ENCODE results near the gene NRDC. TPM values are rescaled to one million over a fixed set of nuclear protein-coding genes. Genes with fewer than 3 reads are reported as not detected.
A peak's percentile ranks its signal among the peaks of the same experiment; 100 is the strongest.

NRDC gene
- total RNA-seq, 1 donor from 2014 or later = 122 TPM

DNA sequence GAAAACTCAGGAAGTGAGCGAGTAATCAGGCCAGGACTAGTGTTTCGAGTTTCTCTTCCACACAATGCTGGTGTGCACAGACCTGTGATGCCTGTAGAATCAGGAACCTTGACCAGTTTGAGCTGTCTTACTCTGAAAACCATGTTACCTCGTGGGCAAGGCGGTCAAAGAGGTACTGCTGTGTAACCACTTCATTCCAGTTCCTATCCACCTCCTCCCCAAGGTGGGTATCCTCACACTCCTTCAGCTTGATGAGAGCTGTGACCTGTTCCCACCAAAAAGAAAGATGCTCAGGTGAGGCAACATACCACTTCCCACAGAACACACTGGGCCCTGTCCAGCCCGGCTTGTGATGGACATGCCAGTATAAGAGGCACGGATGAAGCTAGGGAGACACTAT is 88.1 kb downstream of the NRDC start:
- H3K4me3 Mint-ChIP-seq (ENCODE audit: unreplicated experiment) = no peak overlapping the region
- peaks cover 10% of the 10 kb centered on the region for H3K4me1 Mint-ChIP-seq (ENCODE audit: low read depth)
- no peak for DNase-seq (ENCODE audit: low spot score)
- H3K36me3 Mint-ChIP-seq (ENCODE audit: low read depth) = peaks cover 69% of the 10 kb centered on the region
- peak overlapping the region; percentile 39 for H3K27ac Mint-ChIP-seq (ENCODE audit: unreplicated experiment)
- H3K9me3 Mint-ChIP-seq (ENCODE audit: low read depth) = no peaks in the 10 kb centered on the region
- no peaks in the 10 kb centered on the region for H3K27me3 Mint-ChIP-seq (ENCODE audit: low read depth)
- TF ChIP-seq, protein P1, sequence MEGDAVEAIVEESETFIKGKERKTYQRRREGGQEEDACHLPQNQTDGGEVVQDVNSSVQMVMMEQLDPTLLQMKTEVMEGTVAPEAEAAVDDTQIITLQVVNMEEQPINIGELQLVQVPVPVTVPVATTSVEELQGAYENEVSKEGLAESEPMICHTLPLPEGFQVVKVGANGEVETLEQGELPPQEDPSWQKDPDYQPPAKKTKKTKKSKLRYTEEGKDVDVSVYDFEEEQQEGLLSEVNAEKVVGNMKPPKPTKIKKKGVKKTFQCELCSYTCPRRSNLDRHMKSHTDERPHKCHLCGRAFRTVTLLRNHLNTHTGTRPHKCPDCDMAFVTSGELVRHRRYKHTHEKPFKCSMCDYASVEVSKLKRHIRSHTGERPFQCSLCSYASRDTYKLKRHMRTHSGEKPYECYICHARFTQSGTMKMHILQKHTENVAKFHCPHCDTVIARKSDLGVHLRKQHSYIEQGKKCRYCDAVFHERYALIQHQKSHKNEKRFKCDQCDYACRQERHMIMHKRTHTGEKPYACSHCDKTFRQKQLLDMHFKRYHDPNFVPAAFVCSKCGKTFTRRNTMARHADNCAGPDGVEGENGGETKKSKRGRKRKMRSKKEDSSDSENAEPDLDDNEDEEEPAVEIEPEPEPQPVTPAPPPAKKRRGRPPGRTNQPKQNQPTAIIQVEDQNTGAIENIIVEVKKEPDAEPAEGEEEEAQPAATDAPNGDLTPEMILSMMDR (IDR thresholded peaks at IDR 0.05) = no peak

DNA sequence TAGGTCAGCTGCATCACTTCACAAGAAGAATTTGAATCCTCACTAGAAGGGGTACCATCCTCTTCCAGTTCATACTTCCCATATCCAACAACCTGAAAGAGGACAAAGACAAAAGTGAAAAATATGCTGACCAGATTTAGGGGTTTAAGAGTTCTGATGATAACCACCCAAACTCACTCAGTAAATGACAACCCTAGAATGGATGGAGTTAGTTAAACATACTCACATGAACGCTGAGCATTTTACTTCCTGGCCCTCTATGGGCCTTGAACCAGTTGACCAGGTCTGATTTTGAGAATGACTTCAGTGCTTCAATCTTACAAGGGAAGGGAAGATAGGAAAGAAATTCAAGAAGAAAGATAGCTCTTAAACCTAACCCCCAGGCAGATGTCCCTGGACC is 89.2 kb downstream of the NRDC start:
- Mint-ChIP-seq H3K36me3 (ENCODE audit: low read depth) (peaks cover 75% of the 10 kb centered on the region), H3K4me1 (ENCODE audit: low read depth) (peaks cover 19% of the 10 kb centered on the region), H3K27me3 (ENCODE audit: low read depth) (no peaks in the 10 kb centered on the region), H3K27ac (ENCODE audit: unreplicated experiment) (peak overlapping the region; percentile 27), H3K9me3 (ENCODE audit: low read depth) (no peaks in the 10 kb centered on the region), H3K4me3 (ENCODE audit: unreplicated experiment) (no peak overlapping the region)
- TF ChIP-seq, protein P1 (IDR thresholded peaks at IDR 0.05) = no peak
- DNase-seq (ENCODE audit: low spot score) = no peak

DNA sequence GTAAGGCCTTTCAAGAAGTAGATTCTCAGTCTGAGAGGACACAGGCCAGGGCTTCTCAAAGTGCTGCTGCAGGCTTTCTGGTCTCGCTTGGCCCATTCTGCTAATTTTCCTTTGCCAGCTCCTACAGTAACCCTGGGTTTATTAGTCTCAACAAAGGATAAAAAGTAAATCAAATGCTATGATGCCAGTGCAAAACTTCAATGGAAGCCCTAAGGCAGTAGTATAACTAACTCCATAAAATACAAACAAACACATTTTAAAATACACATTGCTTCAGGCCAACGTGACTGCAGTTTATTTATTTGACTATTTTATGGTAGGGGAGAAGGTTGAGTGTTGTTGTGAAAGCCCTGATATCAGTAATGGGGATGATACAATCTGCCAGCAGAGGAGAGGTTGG is 89.6 kb downstream of the NRDC start:
- H3K36me3 Mint-ChIP-seq (ENCODE audit: low read depth) = peaks cover 75% of the 10 kb centered on the region
- peaks cover 21% of the 10 kb centered on the region for H3K4me1 Mint-ChIP-seq (ENCODE audit: low read depth)
- H3K4me3 Mint-ChIP-seq (ENCODE audit: unreplicated experiment) = no peak overlapping the region
- TF ChIP-seq, protein P1 (IDR thresholded peaks at IDR 0.05) = no peak
- DNase-seq (ENCODE audit: low spot score) = no peak
- H3K27me3 Mint-ChIP-seq (ENCODE audit: low read depth) = no peaks in the 10 kb centered on the region
- peak overlapping the region; percentile 27 for H3K27ac Mint-ChIP-seq (ENCODE audit: unreplicated experiment)
- no peaks in the 10 kb centered on the region for H3K9me3 Mint-ChIP-seq (ENCODE audit: low read depth)

DNA sequence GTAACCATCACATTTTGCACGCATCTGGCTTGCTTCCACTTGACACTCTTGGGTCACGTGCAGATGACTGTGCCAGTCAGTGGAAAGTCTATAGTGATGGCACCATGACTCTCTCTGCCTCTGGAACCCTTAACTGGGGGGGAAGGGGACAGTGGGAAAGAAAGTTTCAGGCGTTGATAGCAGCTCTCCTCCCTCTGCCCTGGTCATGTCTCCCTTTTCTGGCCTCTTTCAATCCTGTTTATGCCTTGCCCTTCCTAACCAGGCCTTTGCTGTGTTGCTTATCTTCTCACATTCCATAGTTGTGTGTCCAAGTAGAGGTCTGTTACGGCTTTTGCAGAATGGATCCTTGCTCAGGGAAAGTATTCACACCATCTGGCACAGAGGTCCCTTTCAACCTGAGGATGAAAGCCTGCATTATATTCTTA is 93.5 kb downstream of the NRDC start:
- Mint-ChIP-seq H3K27me3 (ENCODE audit: low read depth) (no peaks in the 10 kb centered on the region), H3K36me3 (ENCODE audit: low read depth) (peaks cover 64% of the 10 kb centered on the region), H3K27ac (ENCODE audit: unreplicated experiment) (peak overlapping the region; percentile 79), H3K4me1 (ENCODE audit: low read depth) (peaks cover 18% of the 10 kb centered on the region), H3K9me3 (ENCODE audit: low read depth) (no peaks in the 10 kb centered on the region), H3K4me3 (ENCODE audit: unreplicated experiment) (no peak overlapping the region)
- TF ChIP-seq, protein P1 (IDR thresholded peaks at IDR 0.05) = no peak
- no peak for DNase-seq (ENCODE audit: low spot score)

DNA sequence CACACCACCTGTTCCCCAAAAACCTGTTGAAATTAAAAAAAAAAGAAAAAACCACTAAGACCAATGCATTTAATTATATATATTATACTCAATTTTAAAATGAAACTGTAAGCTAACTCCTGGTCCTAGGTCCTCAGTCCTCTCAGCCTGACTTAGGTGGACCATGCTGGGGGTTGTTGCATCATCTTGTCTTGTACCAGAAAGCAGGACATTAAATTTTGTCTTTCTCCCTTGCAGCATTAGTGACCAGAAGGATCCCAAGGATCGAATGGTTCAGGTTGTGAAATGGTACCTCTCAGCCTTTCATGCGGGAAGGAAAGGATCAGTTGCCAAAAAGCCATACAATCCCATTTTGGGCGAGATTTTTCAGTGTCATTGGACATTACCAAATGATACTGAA is 97.6 kb downstream of the NRDC start:
- no peak overlapping the region for H3K4me3 Mint-ChIP-seq (ENCODE audit: unreplicated experiment)
- H3K27me3 Mint-ChIP-seq (ENCODE audit: low read depth) = no peaks in the 10 kb centered on the region
- no peak for DNase-seq (ENCODE audit: low spot score)
- TF ChIP-seq, protein P1 (IDR thresholded peaks at IDR 0.05) = no peak
- H3K4me1 Mint-ChIP-seq (ENCODE audit: low read depth) = peaks cover 28% of the 10 kb centered on the region
- H3K9me3 Mint-ChIP-seq (ENCODE audit: low read depth) = no peaks in the 10 kb centered on the region
- H3K36me3 Mint-ChIP-seq (ENCODE audit: low read depth) = peaks cover 52% of the 10 kb centered on the region
- no peak overlapping the region for H3K27ac Mint-ChIP-seq (ENCODE audit: unreplicated experiment)

All from chondrocyte (in vitro differentiated cells).